ENCODE results near the gene DNAJC16.
"Not testable (repeated sequence)": the region's sequence is repeated elsewhere in the genome, so short reads cannot be mapped to it uniquely, and the experiment has no call there.

DNAJC16 gene

GRCh38 chr1:15506831-15507230, 19.8 kb upstream of the DNAJC16 start:
- no peak for DNase-seq

DNA sequence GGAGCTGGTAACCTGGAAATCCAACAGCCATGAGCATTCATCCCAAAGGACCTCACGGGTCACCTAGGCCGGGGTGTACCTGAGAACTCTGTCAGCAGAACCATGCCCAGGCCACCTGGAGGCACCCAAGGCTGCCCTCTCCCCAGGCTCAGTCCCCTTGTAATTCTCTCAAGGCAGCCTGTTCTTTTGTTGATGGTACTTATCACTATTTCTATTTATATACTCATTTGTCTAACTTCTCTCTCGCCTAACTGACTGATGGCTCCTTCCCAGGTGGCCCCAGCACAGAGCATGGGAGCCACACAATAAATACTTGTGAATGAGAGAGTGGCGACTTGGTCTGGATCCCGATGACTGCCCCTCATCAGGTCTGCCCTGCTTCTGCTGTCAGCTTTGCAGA, 19.4 kb upstream of the DNAJC16 start:
- DNase-seq, result no peak

GRCh38 chr1:15508700-15509487, 17.8 kb upstream of the DNAJC16 start:
- DNase-seq, result no peak

- DNase-seq, result no peak
Observed at GRCh38 chr1:15509586-15509985, 17.1 kb upstream of the DNAJC16 start.

DNA sequence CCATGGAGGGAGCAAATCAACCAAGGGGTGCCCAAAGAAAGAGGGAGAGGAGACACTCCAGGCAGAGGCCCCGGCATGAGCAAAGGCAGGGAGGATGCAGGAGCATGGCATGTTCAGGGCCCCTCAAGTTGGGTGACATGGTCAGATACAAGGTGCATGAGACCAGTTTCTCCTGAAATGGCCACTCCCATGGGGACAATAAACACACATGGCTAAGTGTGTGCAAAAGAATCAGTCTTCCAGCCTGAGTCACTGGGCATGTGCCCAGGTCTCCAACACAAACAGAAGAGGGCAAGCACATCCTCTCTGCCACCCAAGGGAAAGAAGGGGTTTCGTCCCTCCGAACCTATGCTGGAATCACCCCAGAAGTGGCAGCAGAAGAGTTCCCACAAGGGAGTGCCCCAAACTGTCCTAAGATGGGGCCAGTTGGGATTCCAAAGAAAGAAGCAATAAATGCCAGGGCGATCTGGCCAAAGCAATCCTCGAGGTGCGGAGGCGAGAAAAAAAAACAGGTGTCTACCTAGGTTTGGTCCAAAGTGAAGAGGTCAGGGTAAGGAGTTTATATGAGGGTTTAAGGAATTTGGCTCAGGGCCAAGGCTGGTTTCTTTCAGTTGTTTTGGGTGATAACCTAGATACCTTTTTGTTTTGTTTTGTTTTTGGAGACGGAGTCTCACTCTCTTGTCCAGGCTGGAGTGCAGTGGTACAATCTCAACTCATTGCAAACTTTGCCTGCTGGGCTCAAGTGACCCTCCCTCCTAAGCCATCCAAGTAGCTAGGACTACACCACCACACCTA, 15.8 kb upstream of the DNAJC16 start:
- DNase-seq, result no peak

DNA sequence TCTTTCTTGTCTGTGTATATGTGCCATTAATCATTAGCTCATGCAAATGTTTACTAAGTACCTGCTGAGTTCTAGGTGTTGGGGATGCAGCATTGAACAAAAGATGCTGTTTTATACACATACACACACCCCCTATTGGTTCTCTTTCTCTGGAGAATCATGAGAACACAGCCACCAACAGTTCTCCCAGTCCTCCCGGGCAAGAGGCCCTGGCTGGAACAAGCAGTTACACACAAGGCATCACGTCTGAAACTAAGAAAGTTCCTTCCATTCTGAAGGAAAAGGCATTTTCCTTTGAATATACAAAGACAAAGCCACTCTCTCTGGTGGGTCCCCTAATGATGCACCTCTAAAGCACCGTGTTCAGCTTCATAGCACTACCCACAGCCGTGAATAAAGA, 13.5 kb upstream of the DNAJC16 start:
- DNase-seq, result peak in 1 of 56 donors; percentile 11

GRCh38 chr1:15513919-15514318, 12.7 kb upstream of the DNAJC16 start:
- DNase-seq, result no peak

DNA sequence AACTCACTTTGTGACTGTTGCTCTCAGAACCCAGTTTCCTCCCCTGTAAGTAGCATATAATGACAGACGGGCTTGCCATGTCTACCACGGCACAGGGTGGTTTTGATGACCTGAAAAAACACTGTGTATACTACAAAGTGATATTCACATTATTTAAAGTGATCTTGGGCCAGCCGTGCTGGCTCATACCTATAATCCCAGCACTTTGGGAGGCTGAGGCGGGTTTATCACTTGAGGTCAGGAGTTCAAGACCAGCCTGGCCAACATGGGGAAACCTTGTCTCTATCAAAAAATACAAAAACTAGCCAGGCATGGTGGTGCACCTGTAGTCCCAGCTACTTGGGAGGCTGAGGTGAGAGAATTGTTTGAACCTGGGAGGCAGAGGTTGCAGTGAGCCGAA, 12.1 kb upstream of the DNAJC16 start:
- not testable (repeated sequence) for DNase-seq

DNA sequence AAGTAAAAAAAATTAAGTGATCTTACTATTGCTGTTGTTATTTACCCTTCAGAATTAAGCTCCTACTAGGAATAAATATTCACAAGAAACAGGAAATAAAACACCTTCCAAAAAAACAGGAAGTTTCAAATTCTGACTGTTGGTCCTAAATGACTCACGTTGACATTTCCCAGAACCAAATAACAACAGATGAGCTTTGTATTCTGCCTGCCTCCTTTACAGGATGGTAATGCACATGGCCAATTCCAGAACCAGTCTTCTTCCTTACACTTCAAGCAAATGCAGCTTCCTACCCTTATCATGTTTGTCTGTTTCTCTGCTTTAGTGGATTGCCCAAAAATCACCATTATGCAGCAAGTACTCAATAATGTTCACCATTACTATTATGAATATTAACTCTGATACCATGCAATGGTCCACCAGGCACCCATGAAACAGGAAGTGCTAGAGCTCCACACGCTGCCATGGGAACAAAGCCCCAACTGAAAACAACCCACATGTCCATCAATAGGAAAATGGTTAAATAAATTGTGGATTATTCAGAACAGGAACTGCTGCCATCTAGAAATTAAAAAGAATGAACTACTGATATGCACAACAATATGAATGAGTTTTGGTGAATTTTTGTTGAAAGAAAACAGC, 11.5 kb upstream of the DNAJC16 start:
- no peak for DNase-seq

- DNase-seq, result no peak
Observed at GRCh38 chr1:15519625-15520024, 7.0 kb upstream of the DNAJC16 start.

DNA sequence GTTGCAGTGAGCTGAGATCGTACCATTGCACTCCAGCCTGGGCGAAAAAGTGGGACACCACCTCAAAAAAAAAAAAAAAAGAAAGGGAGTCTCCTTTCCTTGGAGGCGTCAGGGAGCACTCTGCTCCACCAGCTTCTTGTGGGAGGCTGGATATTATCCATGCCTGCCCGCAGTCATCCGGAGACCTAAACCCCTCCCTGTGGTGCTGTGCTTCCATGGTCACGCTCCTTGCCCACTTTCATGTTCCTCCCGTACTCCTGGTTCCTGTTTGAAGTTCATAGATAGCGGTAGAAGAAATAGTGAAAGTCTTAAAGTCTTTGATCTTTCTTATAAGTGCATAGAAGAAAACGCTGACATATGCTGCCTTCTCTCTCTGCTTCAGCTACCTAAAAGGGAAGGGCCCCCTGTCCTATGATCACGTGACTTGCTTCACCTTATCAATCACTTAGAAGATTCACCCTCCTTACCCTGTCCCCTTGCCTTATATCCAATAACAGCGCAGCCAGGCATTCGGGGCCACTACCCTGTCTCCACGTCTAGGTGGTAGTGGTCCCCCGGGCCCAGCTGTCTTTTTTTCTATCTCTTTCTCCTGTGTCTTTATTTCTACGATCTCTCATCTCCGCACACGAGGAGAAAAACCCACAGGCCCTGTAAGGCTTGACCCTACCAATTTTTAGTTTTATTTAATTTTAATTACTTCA, 5.3 kb upstream of the DNAJC16 start:
- DNase-seq, result not testable (repeated sequence)

DNA sequence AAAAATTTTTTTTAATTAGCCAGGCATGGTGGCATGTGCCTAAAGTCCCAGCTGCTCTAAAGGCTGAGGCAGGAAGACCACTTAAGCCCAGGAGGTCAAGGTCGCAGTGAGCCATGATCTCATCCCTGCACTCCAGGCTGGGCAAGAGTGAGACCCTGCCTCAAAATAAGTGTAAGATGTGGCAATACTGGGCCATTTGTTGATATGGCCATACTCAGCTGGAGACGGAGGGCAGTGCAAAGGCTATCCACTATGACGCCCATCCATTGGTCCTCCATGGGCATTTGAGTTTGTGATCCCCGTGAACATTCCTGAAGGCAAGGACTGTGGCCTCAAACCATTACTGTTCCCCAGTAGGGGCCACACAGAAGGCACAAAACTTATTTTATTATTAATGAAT, 4.1 kb upstream of the DNAJC16 start:
- no peak for DNase-seq

DNA sequence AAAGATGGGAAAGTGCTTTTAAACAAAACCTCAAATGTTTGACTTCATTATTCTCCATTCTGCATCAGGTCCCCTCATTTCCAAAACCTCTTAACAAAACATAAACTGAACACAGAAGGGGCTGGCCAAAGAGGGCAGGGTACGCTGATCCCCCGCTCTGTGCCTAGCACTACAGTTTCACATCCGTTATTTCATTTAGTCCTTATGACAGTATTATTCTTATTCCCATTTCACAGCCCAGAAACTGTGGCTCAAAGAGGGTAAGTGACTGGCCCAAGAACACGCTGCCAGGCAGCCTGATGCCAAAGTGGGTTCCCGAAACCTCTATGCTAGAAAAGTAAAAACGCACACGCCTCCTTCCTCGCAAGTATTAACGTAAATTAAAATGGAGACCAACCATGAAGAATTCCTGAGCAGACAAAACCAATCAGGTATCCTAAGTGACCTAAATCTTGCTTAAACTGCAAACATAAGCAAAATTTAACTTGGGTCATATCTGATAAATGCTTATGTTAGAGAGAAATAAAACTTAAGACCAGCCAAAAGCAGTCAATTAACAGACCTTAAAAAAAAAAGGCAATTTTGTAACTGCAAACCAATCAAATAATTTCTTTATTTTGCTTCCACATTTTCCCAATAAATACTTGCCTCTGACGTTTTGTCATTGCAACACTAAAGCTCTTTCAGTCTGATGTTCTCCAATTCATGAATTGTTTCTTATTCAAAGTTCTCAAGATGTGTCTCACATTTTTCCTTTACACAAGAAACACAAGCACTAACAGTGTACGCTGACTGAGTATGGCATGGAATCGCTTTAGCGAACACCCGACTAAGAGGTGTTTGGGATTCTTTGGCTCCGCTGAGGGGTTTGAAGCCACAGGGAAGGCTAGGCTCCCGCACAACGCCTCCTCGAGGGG, 3.3 kb upstream of the DNAJC16 start:
- DNase-seq, result no peak

- DNase-seq, result no peak
Observed at GRCh38 chr1:15524021-15524282, 2.7 kb upstream of the DNAJC16 start, which contains the start of gene CASP9. Gene CASP9, minus strand, starts transcription at chr1:15524215. Its CDS starts 15 bp downstream, at chr1:15524200.

DNA sequence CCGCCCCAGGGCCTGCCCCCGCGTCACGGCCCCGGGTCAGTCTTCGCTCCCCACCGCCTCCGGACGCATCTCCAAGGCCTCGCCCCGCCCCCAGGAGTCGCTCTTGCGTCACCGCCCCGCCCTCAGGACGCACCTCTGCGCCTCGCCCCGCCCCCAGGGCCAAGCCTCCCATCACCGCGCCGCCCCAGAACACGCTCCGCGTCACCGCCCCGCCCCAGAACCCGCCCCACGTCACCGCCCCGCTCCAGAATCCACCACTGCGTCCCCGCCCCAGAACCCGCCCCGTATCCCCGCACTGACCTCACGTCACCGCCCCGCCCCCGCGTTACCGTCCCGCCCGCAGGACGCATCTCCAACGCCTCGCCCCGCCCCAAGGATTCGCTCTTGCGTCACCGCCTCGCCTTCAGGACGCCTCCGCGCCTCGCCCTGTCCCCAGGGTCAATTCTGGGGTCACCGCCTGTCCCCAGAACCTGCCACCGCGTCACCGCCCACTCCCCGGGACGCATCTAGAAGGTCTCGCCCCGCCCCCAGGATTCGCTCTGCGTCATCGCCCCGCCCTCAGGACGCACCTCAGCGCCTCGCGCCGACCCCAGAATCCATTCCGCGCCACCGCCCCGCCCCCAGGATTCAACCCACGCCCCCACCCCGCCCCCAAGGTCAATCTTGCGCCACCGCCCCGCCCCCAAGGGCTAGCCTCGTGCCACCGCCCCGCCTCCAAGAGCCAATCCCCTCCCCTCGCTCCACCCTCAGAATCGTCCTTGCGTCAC, 2.2 kb upstream of the DNAJC16 start:
- peak; percentile 96 to 100 (median 100) for DNase-seq

DNA sequence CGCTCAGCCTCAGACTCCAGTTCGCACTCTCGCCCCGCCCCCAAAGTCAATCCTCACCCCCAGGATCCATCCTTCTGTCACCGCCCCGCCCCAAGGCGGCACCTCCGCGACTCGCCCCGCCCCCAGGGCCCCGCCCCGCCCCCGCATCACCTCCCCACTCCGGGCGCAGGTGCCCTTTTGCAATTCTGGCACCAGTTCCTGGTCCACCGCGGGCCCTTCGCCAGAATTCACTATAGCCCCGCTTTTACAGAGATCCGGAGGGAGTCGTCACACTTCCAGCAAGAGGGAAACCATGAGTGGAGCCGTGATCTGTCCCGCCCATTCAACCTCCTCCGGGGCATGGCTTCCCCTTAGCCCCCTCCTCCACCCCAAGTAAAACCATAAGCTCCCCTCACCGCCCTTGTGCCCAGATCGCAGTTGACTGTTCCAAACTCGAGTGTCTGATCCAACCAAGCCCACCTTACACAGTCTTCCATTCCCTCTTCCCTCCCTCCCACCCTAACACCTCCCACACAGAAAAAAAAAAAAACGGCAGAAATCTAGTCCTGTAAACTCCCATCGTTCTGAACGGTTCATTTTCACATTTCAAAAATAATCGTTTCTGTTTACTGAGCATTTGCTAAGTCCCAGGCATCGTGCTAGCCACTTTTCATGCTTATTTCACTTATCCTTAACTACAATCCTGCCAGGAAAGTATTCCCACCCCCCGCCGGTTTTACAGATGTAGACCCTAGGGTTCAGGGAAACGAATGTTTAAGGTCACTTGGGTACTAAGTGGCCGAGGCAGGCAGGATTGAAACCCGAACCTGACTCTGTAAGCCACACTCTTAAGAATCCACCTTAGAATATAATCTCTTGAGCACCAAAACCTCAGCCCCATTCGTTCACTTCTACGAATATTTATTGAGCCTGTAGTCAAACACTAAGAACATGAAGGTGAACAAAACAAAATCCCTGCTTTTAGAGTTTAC, 1.3 kb upstream of the DNAJC16 start:
- DNase-seq, result peak in 6 of 56 donors; percentile 8 to 43 (median 37)

DNA sequence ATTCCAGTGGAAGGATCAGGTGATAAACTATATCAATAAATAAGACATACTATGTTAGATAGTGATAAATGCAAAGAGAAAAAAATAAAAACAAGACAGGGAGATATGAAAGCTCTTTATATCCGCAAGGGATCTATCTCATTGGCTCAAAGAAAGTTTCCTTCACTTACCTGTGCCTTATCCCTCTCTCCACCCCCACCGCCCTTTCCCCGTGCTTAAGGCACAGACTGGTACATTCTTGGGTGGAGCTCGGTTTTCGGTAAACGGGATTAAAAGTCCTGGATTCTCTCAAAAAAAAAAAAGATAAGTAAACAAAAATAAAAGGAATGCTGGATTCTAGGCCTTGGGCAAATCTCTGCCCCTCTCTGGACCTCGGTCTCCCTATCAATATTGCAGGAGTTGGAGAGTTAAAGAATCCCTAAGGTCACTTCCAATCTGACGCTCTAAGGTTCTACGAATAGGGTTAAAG, 593 bp upstream of the DNAJC16 start:
- peak in 1 of 56 donors; percentile 35 for DNase-seq

- DNase-seq, result no peak
Observed at GRCh38 chr1:15531003-15531402, 4.4 kb downstream of the DNAJC16 start.
